Measurements from ENCODE around the gene SHISA4.

GRCh38 chr1:201861448-201861847, 27.2 kb upstream of the SHISA4 start:
- no peak for TF ChIP-seq FOXJ3 (CRISPR knock-in tag; IDR thresholded peaks at IDR 0.05; ENCODE audit: borderline replicate concordance)
- TF ChIP-seq, protein P1, sequence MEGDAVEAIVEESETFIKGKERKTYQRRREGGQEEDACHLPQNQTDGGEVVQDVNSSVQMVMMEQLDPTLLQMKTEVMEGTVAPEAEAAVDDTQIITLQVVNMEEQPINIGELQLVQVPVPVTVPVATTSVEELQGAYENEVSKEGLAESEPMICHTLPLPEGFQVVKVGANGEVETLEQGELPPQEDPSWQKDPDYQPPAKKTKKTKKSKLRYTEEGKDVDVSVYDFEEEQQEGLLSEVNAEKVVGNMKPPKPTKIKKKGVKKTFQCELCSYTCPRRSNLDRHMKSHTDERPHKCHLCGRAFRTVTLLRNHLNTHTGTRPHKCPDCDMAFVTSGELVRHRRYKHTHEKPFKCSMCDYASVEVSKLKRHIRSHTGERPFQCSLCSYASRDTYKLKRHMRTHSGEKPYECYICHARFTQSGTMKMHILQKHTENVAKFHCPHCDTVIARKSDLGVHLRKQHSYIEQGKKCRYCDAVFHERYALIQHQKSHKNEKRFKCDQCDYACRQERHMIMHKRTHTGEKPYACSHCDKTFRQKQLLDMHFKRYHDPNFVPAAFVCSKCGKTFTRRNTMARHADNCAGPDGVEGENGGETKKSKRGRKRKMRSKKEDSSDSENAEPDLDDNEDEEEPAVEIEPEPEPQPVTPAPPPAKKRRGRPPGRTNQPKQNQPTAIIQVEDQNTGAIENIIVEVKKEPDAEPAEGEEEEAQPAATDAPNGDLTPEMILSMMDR (IDR thresholded peaks at IDR 0.05) = no peak
- TF ChIP-seq ZNF423 (CRISPR knock-in tag; IDR thresholded peaks at IDR 0.05) = no peak
- TF ChIP-seq, protein P2, sequence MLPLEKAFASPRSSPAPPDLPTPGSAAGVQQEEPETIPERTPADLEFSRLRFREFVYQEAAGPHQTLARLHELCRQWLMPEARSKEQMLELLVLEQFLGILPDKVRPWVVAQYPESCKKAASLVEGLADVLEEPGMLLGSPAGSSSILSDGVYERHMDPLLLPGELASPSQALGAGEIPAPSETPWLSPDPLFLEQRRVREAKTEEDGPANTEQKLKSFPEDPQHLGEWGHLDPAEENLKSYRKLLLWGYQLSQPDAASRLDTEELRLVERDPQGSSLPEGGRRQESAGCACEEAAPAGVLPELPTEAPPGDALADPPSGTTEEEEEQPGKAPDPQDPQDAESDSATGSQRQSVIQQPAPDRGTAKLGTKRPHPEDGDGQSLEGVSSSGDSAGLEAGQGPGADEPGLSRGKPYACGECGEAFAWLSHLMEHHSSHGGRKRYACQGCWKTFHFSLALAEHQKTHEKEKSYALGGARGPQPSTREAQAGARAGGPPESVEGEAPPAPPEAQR (CRISPR knock-in tag; IDR thresholded peaks at IDR 0.05) = no peak
- no peak for TF ChIP-seq NFYB (CRISPR knock-in tag; conservative IDR thresholded peaks at IDR 0.05; ENCODE audit: low read depth)
- no peak for TF ChIP-seq SP1 (CRISPR knock-in tag; conservative IDR thresholded peaks at IDR 0.05)
- TF ChIP-seq ZNF512 (CRISPR knock-in tag; IDR thresholded peaks at IDR 0.05; ENCODE audit: borderline replicate concordance) = no peak
